ENCODE results near the gene CCT6A. TPM values are rescaled to one million over a fixed set of nuclear protein-coding genes. Genes with fewer than 3 reads are reported as not detected.
"Not testable (repeated sequence)": the region's sequence is repeated elsewhere in the genome, so short reads cannot be mapped to it uniquely, and the experiment has no call there.

Gene CCT6A
- total RNA-seq, 1 donor from 2014 or later = 236 TPM

GRCh38 chr7:56106108-56107073, 54.8 kb downstream of the CCT6A start, which contains the start of gene CHCHD2:
Gene CHCHD2, minus strand, starts transcription at chr7:56106476. Its CDS starts 63 bp downstream, at chr7:56106413.
- no peak for TF ChIP-seq CTCF (IDR thresholded peaks at IDR 0.05; ENCODE audit: insufficient read depth, low read length, poor library complexity, severe bottlenecking)
- Histone ChIP-seq H3K27me3 (ENCODE audit: control insufficient read depth, insufficient read depth, low read length) (no peaks in the 10 kb centered on the region), H3K36me3 (ENCODE audit: control insufficient read depth, insufficient read depth, low read length) (peaks cover 2% of the 10 kb centered on the region), H3K4me3 (ENCODE audit: low read depth, low read length) (peak within 1 kb of the TSS; percentile 85)
- DNase-seq (ENCODE audit: low read depth) = peak; percentile 98

GRCh38 chr7:56107954-56108258, 56.3 kb downstream of the CCT6A start:
- Histone ChIP-seq H3K27me3 (ENCODE audit: control insufficient read depth, insufficient read depth, low read length) (no peaks in the 10 kb centered on the region), H3K36me3 (ENCODE audit: control insufficient read depth, insufficient read depth, low read length) (peaks cover 2% of the 10 kb centered on the region), H3K4me3 (ENCODE audit: low read depth, low read length) (no peak overlapping the region)
- TF ChIP-seq CTCF (IDR thresholded peaks at IDR 0.05; ENCODE audit: insufficient read depth, low read length, poor library complexity, severe bottlenecking) = no peak
- no peak for DNase-seq (ENCODE audit: low read depth)

- H3K4me3 ChIP-seq (ENCODE audit: low read depth, low read length) = no peak overlapping the region
- H3K36me3 ChIP-seq (ENCODE audit: control insufficient read depth, insufficient read depth, low read length) = no peaks in the 10 kb centered on the region
- no peak for TF ChIP-seq CTCF (IDR thresholded peaks at IDR 0.05; ENCODE audit: insufficient read depth, low read length, poor library complexity, severe bottlenecking)
- no peaks in the 10 kb centered on the region for H3K27me3 ChIP-seq (ENCODE audit: control insufficient read depth, insufficient read depth, low read length)
- DNase-seq (ENCODE audit: low read depth) = no peak
Measured at GRCh38 chr7:56110611-56111010, 59.0 kb downstream of the CCT6A start.

- DNase-seq (ENCODE audit: low read depth); H3K4me3 ChIP-seq (ENCODE audit: low read depth, low read length); H3K27me3 ChIP-seq (ENCODE audit: control insufficient read depth, insufficient read depth, low read length); H3K36me3 ChIP-seq (ENCODE audit: control insufficient read depth, insufficient read depth, low read length): not testable (repeated sequence)
Measured at GRCh38 chr7:56112244-56112643, 60.7 kb downstream of the CCT6A start.

Other genes starting within 250 kb of the CCT6A start
- not detected in 2 replicates for gene SEPTIN14, start 189.0 kb upstream of the CCT6A start, total RNA-seq
- gene ZNF713, start 164.3 kb upstream of the CCT6A start, total RNA-seq = 2.8 and 4.3 TPM in 2 replicates
- gene MRPS17, start 99.9 kb upstream of the CCT6A start, total RNA-seq = 12.9 and 15.5 TPM in 2 replicates
- 66.3 and 75.0 TPM in 2 replicates for gene NIPSNAP2, start 87.2 kb upstream of the CCT6A start, total RNA-seq
- 79.6 and 81.4 TPM in 2 replicates for gene PSPH, start 321 bp upstream of the CCT6A start, total RNA-seq
- gene SUMF2, start 12.5 kb downstream of the CCT6A start, total RNA-seq = 98.6 and 107 TPM in 2 replicates
- gene PHKG1, start 41.2 kb downstream of the CCT6A start, total RNA-seq = 2.0 TPM in 1 of 2 replicates, not detected in the other
- gene CHCHD2, start 54.7 kb downstream of the CCT6A start, total RNA-seq = 687 and 735 TPM in 2 replicates
- 1.5 TPM in 1 of 2 replicates, not detected in the other for gene NUPR2, start 64.7 kb downstream of the CCT6A start, total RNA-seq